ENCODE measurements around the gene LSM3. TPM values are rescaled to one million over a fixed set of nuclear protein-coding genes. Genes with fewer than 3 reads are reported as not detected.

The LSM3 gene
- total RNA-seq, 1 donor from 2014 or later = 24.9 TPM

DNA sequence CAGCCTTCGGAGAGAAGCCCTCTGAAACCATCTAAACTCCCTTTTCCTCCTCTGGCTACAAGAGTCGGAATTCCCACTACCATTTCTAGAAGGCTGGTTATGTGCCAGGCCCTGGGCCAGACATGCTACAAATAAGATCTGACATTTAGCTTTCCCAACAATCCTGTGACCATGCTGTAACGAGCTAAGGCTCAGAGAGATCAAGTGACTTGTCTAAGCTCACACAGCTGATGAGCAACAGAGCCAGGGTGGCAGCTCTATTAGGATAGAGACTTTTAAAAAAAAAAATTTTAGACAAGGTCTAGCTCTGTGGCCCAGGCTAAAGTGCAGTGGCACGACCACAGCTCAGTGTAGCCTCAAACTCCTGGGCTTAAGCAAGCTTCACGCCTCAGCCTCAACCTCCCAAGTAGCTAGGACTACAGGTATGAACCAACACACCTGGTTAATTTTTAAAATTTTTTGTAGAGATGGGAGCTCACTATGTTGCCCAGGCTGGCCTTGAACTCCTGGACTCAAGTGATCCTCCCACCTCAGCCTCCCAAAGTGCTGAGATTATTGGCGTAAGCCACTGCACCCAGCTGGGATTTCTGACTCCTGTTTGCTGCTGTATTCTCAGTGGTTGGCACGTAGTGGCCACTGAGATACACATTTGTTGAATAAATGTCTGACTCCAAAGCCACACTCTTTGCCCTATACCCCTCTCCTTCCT lies 34.6 kb downstream of the LSM3 start:
- no peak overlapping the region for H3K4me3 ChIP-seq (ENCODE audit: low read depth, low read length)
- TF ChIP-seq, protein P1, sequence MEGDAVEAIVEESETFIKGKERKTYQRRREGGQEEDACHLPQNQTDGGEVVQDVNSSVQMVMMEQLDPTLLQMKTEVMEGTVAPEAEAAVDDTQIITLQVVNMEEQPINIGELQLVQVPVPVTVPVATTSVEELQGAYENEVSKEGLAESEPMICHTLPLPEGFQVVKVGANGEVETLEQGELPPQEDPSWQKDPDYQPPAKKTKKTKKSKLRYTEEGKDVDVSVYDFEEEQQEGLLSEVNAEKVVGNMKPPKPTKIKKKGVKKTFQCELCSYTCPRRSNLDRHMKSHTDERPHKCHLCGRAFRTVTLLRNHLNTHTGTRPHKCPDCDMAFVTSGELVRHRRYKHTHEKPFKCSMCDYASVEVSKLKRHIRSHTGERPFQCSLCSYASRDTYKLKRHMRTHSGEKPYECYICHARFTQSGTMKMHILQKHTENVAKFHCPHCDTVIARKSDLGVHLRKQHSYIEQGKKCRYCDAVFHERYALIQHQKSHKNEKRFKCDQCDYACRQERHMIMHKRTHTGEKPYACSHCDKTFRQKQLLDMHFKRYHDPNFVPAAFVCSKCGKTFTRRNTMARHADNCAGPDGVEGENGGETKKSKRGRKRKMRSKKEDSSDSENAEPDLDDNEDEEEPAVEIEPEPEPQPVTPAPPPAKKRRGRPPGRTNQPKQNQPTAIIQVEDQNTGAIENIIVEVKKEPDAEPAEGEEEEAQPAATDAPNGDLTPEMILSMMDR (conservative IDR thresholded peaks at IDR 0.05; ENCODE audit: low read depth, low read length) = no peak
- no peak for DNase-seq (ENCODE audit: low read depth)

- TF ChIP-seq, protein P1 (conservative IDR thresholded peaks at IDR 0.05; ENCODE audit: low read depth, low read length) = no peak
- no peak for DNase-seq (ENCODE audit: low read depth)
- no peak overlapping the region for H3K4me3 ChIP-seq (ENCODE audit: low read depth, low read length)
Observed at GRCh38 chr3:14214764-14215163, 36.1 kb downstream of the LSM3 start.

GRCh38 chr3:14216257-14217048 lies 37.8 kb downstream of the LSM3 start:
- peak overlapping the region; percentile 43 for H3K4me3 ChIP-seq (ENCODE audit: low read depth, low read length)
- no peak for DNase-seq (ENCODE audit: low read depth)
- TF ChIP-seq, protein P1 (conservative IDR thresholded peaks at IDR 0.05; ENCODE audit: low read depth, low read length) = peak; percentile 58

DNA sequence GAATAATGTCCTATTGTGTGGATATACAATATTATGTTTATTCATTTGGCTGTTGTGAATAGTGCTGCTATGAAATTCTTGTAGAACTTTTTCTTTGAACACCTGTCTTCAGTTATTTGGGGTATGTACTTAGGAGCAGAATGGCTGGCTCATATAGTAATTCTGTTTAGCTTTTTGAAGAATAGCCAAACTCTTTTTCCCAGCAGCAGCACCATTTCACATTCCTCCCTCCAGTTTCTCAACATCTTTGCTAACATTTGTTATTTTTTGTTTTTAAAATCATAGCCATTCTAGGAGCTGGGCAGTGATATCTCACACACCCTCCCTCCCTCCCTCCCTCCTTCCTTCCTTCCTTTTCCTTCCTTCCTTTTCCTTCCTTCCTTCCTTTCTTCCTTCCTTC lies 39.7 kb downstream of the LSM3 start:
- no peak overlapping the region for H3K4me3 ChIP-seq (ENCODE audit: low read depth, low read length)
- DNase-seq (ENCODE audit: low read depth) = no peak
- TF ChIP-seq, protein P1 (conservative IDR thresholded peaks at IDR 0.05; ENCODE audit: low read depth, low read length) = no peak

- DNase-seq (ENCODE audit: low read depth) = no peak
- no peak overlapping the region for H3K4me3 ChIP-seq (ENCODE audit: low read depth, low read length)
- TF ChIP-seq, protein P1 (conservative IDR thresholded peaks at IDR 0.05; ENCODE audit: low read depth, low read length) = no peak
Observed at GRCh38 chr3:14220933-14221332, 42.3 kb downstream of the LSM3 start.

GRCh38 chr3:14221902-14222301 lies 43.3 kb downstream of the LSM3 start:
- DNase-seq (ENCODE audit: low read depth) = no peak
- H3K4me3 ChIP-seq (ENCODE audit: low read depth, low read length) = no peak overlapping the region
- TF ChIP-seq, protein P1 (conservative IDR thresholded peaks at IDR 0.05; ENCODE audit: low read depth, low read length) = no peak

Data from epithelial cell of proximal tubule (primary cell).